Ammon's horn (tissue), 1 donor: ENCODE data around the gene SYNGR3.
"Not testable (repeated sequence)": the region's sequence is repeated elsewhere in the genome, so short reads cannot be mapped to it uniquely, and the experiment has no call there.

Experiments
- DNase-seq: peaks from one replicate; pipeline ENCODE4 v3.0.0-alpha.2; 2016; ENCODE audit warnings: low spot score

The SYNGR3 gene, protein sequence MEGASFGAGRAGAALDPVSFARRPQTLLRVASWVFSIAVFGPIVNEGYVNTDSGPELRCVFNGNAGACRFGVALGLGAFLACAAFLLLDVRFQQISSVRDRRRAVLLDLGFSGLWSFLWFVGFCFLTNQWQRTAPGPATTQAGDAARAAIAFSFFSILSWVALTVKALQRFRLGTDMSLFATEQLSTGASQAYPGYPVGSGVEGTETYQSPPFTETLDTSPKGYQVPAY

GRCh38 chr16:1989209-1990100, at the start of gene SYNGR3:
TSS of gene SYNGR3 (plus strand) at chr16:1989970. CDS start at chr16:1990103, 133 bp downstream.
- no peak for DNase-seq

DNA sequence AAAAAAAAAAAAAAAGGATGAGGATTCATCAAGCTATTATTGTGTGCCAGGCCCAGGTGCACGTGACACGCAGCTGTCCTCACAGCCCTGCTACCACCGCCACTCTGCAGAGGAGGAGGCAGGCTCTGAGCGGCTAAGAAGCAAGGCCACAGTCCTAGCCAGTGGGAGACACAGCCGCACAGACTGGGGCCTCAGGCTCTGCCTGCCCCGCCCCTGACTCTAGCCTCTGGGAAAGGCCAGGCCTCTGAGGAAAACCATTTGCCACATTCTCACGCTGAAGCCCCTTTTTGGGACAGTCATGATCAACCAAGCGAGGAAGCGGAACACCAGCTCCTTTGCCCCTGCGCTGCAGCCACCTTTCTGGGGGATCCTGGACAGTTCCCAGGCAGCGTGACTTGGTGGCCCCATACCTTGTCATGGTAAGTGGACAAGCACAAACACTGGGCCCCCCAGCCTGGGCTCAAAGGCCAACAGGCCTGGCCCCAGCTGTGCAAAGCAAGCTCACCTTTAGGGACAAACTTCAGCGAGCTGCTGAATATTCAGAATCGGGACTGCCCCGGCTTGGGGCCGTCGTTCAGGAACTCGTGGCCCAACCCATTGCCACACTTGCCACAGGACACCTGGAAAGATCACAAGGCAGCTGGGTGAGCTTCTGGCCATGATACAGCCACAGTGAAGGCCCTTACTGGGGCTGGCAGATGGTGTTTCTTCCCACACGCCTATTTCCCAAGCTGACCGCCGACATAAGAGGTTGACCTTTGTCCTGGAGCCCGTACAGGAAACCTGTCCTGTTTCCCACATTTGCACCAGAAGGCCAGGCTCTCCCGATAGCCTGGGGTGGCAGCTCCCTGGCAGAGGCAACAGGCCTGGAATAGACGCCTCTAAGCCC, 49.3 kb upstream of the SYNGR3 start:
- DNase-seq = no peak

GRCh38 chr16:1941162-1942046, 48.4 kb upstream of the SYNGR3 start:
- DNase-seq = no peak

GRCh38 chr16:1942047-1942809, 47.5 kb upstream of the SYNGR3 start:
- DNase-seq = no peak

- peak; percentile 99 for DNase-seq
Measured at GRCh38 chr16:1942810-1943726, 46.7 kb upstream of the SYNGR3 start, which contains the start of gene MSRB1. TSS of gene MSRB1 (minus strand) at chr16:1943199. CDS start at chr16:1943156, 43 bp downstream.

DNA sequence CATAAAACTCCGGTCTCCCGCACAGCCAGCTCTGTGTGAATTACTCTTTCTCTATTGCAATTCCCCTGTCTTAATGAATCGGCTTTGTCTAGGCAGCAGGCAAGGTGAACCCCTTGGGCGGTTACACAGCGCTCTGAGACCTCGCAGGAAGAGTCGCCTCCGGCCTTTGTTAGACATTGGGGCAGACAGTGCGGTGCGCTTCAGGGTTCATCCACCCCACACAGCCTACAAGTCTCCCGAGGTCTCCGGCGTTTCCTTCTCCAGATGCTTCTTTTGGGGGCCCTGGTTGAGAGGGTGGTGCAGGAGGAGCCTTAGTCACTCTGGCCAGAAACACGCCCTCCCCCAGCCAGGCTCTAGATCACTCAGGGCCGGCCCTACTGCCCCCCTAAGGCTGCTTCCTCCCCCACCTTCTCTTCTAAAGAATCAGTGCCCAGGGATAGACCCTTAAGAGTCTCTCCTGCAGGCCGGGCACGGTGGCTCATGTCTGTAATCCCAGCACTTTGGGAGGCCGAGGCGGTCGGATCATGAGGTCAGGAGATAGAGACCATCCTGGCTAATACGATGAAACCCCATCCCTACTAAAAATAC, 45.1 kb upstream of the SYNGR3 start:
- no peak for DNase-seq

GRCh38 chr16:1945559-1946391, 44.0 kb upstream of the SYNGR3 start:
- DNase-seq = no peak

GRCh38 chr16:1946495-1947368, 43.0 kb upstream of the SYNGR3 start:
- DNase-seq = no peak

DNA sequence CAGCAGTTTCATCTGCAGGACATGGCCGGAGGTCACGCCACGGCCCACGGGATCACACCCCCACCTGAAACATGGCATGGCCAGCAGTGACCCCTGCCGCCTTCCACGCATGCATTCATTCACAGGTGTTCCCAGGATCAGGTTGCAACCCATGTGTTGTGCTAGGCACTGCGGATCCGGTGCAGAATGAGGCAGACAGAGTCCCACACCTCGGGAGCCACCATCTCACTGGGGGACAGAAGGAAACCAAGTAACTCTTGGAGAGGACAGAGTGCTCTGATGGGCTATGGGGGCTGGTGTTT, 42.5 kb upstream of the SYNGR3 start:
- DNase-seq = no peak

- DNase-seq = no peak
Measured at GRCh38 chr16:1949507-1949906, 40.3 kb upstream of the SYNGR3 start.

DNA sequence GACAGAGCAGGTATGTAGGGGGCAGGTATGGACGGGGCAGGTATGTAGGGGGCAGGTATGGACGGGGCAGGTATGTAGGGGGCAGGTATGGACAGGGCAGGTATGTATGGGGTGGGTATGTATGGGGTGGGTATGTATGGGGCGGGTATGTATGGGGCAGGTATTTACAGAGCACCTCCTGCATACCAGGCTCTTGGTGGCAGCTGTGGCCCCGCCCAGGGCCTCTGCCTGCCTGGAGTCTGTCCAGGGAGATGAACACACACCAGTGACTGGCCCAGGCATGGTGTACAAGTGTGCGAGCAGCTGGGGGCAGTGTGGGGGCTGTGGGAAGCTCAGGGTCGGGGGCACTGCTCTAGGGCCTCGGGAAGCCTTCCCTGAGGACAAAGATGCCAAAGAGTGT, 39.7 kb upstream of the SYNGR3 start:
- no peak for DNase-seq

DNA sequence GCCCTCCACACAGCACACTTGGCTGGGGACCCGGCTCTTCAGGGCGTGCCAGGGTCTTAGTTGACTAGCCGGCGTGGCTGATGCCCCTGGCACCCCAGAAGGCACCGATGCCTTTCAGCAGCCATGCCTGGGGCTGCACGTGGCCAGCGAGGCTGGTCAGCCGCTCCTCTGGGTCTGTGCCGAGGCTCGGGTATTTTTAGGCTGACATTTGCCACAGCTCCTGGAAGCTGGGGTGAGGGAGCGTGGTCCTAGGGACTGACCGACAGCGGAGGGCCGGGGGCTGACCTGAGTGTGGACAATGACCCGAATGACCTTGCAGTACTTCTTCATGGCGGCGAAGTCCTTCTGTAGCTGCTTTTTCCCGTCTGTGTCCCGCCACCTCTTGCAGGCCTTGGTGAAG, 39.2 kb upstream of the SYNGR3 start:
- no peak for DNase-seq

GRCh38 chr16:1953734-1954133, 36.0 kb upstream of the SYNGR3 start:
- DNase-seq = no peak

DNA sequence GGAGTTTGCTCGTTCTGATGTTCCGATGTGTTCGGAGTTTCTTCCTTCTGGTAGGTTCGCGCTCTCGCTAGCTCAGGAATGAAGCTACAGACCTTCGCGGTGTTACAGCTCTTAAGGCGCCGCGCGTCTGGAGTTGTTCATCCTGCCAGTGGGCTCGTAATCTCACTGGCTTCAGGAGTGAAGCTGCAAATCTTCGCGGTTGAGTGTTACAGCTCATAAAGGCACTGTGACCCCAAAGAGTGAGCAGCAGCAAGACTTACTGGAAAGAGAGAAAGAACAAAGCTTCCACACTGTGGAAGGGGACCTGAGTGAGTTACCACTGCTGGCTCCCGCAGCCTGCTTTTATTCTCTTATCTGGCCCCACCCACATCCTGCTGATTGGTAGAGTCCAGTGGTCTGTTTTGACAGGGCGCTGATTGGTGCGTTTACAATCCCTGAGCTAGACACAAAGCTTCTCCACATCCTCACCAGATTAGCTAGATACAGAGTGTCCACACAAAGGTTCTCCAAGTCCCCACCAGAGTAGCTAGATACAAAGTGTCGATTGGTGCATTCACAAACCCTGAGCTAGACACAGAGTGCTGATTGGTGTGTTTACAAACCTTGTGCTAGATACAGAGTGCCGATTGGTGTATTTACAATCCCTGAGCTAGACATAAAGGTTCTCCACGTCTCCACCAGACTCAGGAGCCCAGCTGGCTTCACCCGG, 32.2 kb upstream of the SYNGR3 start:
- DNase-seq = not testable (repeated sequence)

DNA sequence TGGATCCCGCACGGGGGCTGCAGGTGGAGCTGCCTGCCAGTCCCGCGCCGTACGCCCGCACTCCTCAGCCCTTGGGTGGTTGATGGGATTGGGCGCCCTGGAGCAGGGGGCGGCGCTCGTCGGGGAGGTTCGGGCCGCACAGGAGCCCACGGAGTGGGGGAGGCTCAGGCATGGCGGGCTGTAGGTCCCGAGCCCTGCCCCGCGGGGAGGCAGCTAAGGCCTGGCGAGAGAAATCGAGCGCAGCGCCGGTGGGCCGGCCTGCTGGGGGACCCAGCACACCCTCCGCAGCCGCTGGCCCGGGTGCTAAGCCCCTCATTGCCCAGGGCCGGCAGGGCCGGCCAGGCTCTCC, 31.7 kb upstream of the SYNGR3 start:
- not testable (repeated sequence) for DNase-seq

DNA sequence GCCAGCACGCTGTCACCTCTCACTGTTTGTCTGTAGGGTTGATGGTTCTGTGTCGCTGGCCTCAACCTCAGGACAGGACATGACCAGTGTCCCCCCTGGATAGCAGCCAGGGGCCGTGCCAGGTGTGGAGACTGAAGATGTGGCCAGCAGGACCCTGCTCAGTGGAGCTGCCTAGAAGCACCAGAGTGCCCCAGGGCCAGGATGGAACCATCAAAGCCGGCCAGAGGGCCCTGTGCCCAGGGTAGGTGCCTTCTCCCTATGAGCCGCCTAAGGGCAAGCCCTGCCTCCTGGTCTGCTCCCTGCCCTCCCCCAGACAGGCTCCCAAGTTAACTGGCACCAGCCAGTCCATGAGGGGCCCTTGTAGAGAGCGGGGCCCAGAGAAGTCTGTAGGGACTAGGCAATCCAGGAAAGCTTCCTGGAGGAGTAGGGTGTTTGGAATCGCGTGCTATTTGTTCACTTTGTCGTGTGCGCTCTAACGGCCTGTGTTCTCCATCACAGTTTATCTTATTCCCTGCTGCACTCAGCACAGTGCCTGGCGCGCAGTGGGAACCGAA, 31.0 kb upstream of the SYNGR3 start:
- no peak for DNase-seq
